K562 (cell line): ENCODE measurements around the gene KLHDC2. TPM values are rescaled to one million over a fixed set of nuclear protein-coding genes. Genes with fewer than 3 reads are reported as not detected.

Experiments
- ADNP ChIP-seq: fragments of 200-800 bp; sonication (Bioruptor generic); IDR thresholded peaks from 2 replicates; pipeline ENCODE4 v1.6.1; 2016; ENCODE audit warnings: missing genetic modification characterization, missing compliant biosample characterization
- BRD9 ChIP-seq: fragments of 450-650 bp; IDR thresholded peaks from 2 replicates; pipeline ENCODE4 v1.6.1; 2018; ENCODE audit warnings: low read depth; ENCODE audit not compliant: partially characterized antibody
- EGR1 ChIP-seq: fragments of 450-650 bp; conservative IDR thresholded peaks from 2 replicates; pipeline ENCODE4 v1.6.1; 2017; ENCODE audit warnings: mild to moderate bottlenecking
- HDAC1 ChIP-seq, 2 experiments: fragments of 450-650 bp; IDR thresholded peaks; 2 replicates each; pipeline ENCODE4 v1.6.1; 2016 to 2017; ENCODE audit warnings: inconsistent platforms in 1 of 2, mild to moderate bottlenecking in 1 of 2, moderate library complexity in 1 of 2
- HMG20B ChIP-seq: fragments of 250-450 bp; sonication (Bioruptor Pico); IDR thresholded peaks from 2 replicates; pipeline ENCODE4 v1.5.0; 2021; ENCODE audit warnings: mild to moderate bottlenecking
- KHSRP ChIP-seq: fragments of 450-650 bp; IDR thresholded peaks from 2 replicates; pipeline ENCODE4 v1.6.1; 2017
- MAFF ChIP-seq: IDR thresholded peaks from 2 replicates; pipeline ENCODE4 v1.6.1; 2012; ENCODE audit warnings: low read length, improper control_type of control experiment
- MCM2 ChIP-seq: fragments of 450-650 bp; IDR thresholded peaks from 2 replicates; pipeline ENCODE4 v1.6.1; 2017; ENCODE audit warnings: low read depth, mild to moderate bottlenecking
- NELFE ChIP-seq: IDR thresholded peaks from 2 replicates; pipeline ENCODE4 v1.6.1; 2011; ENCODE audit warnings: mild to moderate bottlenecking; ENCODE audit not compliant: insufficient read depth, insufficient read length
- POLR3A ChIP-seq: IDR thresholded peaks from 2 replicates; pipeline ENCODE4 v1.6.1; 2011; ENCODE audit warnings: borderline replicate concordance, mild to moderate bottlenecking, moderate library complexity; ENCODE audit not compliant: insufficient read length, insufficient read depth; ENCODE audit errors: extremely low read depth
- RAD51 ChIP-seq: fragments of 450-650 bp; IDR thresholded peaks from 2 replicates; pipeline ENCODE4 v1.7.1; 2016; ENCODE audit warnings: low read depth, mild to moderate bottlenecking, borderline replicate concordance
- REST ChIP-seq, 2 experiments: fragments of 450-650 bp; formaldehyde crosslinking in 1 of 2; IDR thresholded peaks; 2 replicates each; pipeline versions ENCODE4 v1.4.0 to v1.6.1; 2014 to 2020; ENCODE audit warnings: mild to moderate bottlenecking in 2 of 2, borderline replicate concordance in 1 of 2, low read depth in 1 of 2
- SLC30A9 ChIP-seq: fragments of 250-450 bp; sonication (Bioruptor Pico); IDR thresholded peaks from 2 replicates; pipeline ENCODE4 v1.8.0; 2022; ENCODE audit warnings: mild to moderate bottlenecking, moderate library complexity
- TAL1 ChIP-seq: fragments of 450-650 bp; IDR thresholded peaks from 2 replicates; pipeline ENCODE4 v1.6.1; 2016; ENCODE audit warnings: mild to moderate bottlenecking
- ZKSCAN3 ChIP-seq: fragments of 250-450 bp; sonication (Bioruptor Pico); IDR thresholded peaks from 2 replicates; pipeline ENCODE4 v1.4.0; 2020
- ZNF431 ChIP-seq: sonication (generic); formaldehyde crosslinking; IDR thresholded peaks from 2 replicates; pipeline ENCODE4 v1.8.0; 2022; ENCODE audit warnings: mild to moderate bottlenecking, missing genetic modification reagents
- polyA plus RNA-seq, 8 experiments: library from polyadenylated mRNA; depleted of rRNA in 4 of 8; stranded (reverse) in 5 of 8; unstranded in 3 of 8; fragments of >200 nt; fragmentation: Nextera tagmentation in 2 of 8; fragmentation: Illumina TruSeq in 1 of 8; extraction: Ambion mirVana in 2 of 8; extraction: Trizol in 1 of 8; gene quantifications; 2 replicates each; pipeline versions ENCODE4 v1.2.1 to v1.2.3, GENCODE V29; 2011 to 2014; ENCODE audit warnings: inconsistent platforms in 1 of 8, missing spikeins in 1 of 8
- total RNA-seq, 7 experiments: library from RNA; depleted of rRNA in 6 of 7; stranded (reverse); fragments of >200 nt in 6 of 7; fragmentation: Illumina TruSeq in 2 of 7; extraction: Trizol in 2 of 7; gene quantifications; 2 replicates each; pipeline versions ENCODE4 v1.2.1 to v1.2.3, GENCODE V29; 2011 to 2021; ENCODE audit warnings: low replicate concordance in 1 of 7
- TF ChIP-seq, protein P1 (sequence below): fragments of 150-350 bp; conservative IDR thresholded peaks from 2 replicates; pipeline ENCODE4 v1.6.1; 2014; ENCODE audit warnings: low read length

Gene KLHDC2
- total and polyA plus RNA-seq, 9 of the 15 experiments (the other 6 are each of a cell fraction or from before 2014, with no cell fraction given) = 6.3 to 41.7 (median 20.0) TPM

DNA sequence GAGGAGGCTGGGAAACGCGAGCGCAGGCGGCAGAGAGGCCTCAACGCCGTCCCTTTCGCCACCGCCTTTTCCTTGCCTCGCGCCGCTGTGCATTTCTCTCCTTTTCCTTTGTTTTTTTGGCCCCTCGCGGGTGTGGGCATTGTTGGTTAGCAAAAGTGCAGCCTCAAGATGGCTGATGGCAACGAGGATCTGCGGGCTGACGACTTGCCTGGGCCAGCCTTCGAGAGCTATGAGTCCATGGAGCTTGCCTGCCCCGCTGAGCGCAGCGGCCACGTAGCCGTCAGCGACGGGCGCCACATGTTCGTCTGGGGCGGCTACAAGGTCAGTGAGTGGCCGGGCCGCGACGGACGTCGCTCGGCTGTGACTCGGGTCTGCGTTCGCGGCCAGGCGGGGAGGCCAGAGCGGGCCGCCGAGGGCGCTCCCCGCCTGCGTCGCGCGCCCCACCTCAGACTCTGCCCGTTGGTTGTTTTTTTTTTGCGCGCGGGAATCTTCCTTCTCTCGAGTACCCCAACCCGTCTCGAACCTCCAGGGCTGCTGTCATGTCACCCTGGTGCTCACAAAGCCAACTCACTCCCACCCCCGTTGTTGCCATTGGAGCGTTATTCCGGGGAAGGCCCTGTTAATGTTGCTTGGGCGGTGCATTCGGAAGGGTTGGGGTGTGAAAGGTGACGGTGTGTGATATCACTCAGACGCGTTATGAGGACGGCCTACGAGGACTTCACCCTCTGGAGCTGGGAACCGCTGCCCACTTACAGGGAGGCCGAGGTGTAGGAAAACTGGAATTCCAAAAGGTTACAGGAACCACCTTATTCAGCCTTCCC, 558 bp downstream of the KLHDC2 start (continued):
- no peak for TF ChIP-seq REST (IDR thresholded peaks at IDR 0.05; ENCODE audit: borderline replicate concordance)
- no peak for TF ChIP-seq REST (CRISPR knock-in tag; IDR thresholded peaks at IDR 0.05; ENCODE audit: low read depth)
- TF ChIP-seq RAD51 = no peak
- no peak for TF ChIP-seq MCM2
- no peak for TF ChIP-seq ZNF431 (CRISPR knock-in tag)
- no peak for TF ChIP-seq POLR3A
- TF ChIP-seq SLC30A9 (CRISPR knock-in tag) = no peak
- peak; percentile 58 for TF ChIP-seq EGR1
- TF ChIP-seq ADNP (tag) = no peak
- no peak for TF ChIP-seq TAL1
- no peak for TF ChIP-seq NELFE
- peak in 1 of 2 experiments; percentile 60; a peak in 1 of 4 replicates for TF ChIP-seq HDAC1 (IDR thresholded peaks at IDR 0.05)
- no peak for TF ChIP-seq ZKSCAN3 (CRISPR knock-in tag)
- TF ChIP-seq, protein P1, sequence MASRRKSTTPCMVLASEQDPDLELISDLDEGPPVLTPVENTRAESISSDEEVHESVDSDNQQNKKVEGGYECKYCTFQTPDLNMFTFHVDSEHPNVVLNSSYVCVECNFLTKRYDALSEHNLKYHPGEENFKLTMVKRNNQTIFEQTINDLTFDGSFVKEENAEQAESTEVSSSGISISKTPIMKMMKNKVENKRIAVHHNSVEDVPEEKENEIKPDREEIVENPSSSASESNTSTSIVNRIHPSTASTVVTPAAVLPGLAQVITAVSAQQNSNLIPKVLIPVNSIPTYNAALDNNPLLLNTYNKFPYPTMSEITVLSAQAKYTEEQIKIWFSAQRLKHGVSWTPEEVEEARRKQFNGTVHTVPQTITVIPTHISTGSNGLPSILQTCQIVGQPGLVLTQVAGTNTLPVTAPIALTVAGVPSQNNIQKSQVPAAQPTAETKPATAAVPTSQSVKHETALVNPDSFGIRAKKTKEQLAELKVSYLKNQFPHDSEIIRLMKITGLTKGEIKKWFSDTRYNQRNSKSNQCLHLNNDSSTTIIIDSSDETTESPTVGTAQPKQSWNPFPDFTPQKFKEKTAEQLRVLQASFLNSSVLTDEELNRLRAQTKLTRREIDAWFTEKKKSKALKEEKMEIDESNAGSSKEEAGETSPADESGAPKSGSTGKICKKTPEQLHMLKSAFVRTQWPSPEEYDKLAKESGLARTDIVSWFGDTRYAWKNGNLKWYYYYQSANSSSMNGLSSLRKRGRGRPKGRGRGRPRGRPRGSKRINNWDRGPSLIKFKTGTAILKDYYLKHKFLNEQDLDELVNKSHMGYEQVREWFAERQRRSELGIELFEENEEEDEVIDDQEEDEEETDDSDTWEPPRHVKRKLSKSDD = no peak
- TF ChIP-seq HMG20B = no peak
- peak; percentile 22; the same call in 1 of the 2 replicates for TF ChIP-seq KHSRP
- TF ChIP-seq MAFF = no peak
- no peak for TF ChIP-seq BRD9
